Hepatocyte (in vitro differentiated cells): Measurements from ENCODE around the gene MED17. TPM values are rescaled to one million over a fixed set of nuclear protein-coding genes. Genes with fewer than 3 reads are reported as not detected.

Experiments
- DNase-seq: peaks from one replicate; pipeline ENCODE4 v3.0.0-alpha.2; 2016; ENCODE audit warnings: low spot score
- H2AFZ ChIP-seq: fragments of 200-600 bp; sonication (generic); 2 replicates; pipeline ENCODE4 v1.6.0; 2016; ENCODE audit warnings: antibody characterized with exemption, mild to moderate bottlenecking
- H3K27ac ChIP-seq: fragments of 200-600 bp; sonication (generic); 2 replicates; pipeline ENCODE4 v1.5.1; 2016; ENCODE audit warnings: mild to moderate bottlenecking
- H3K27me3 ChIP-seq: fragments of 200-600 bp; sonication (generic); 2 replicates; pipeline ENCODE4 v1.6.1; 2016
- H3K36me3 ChIP-seq: fragments of 200-600 bp; sonication (generic); replicated peaks from 2 replicates; pipeline ENCODE4 v1.5.1; 2016; ENCODE audit warnings: low read depth; ENCODE audit not compliant: insufficient read depth
- H3K4me1 ChIP-seq: fragments of 200-600 bp; sonication (generic); 2 replicates; pipeline ENCODE4 v1.5.1; 2016; ENCODE audit warnings: mild to moderate bottlenecking, moderate library complexity; ENCODE audit not compliant: insufficient read depth
- H3K4me2 ChIP-seq: fragments of 200-600 bp; sonication (generic); 2 replicates; pipeline ENCODE4 v1.6.0; 2016
- H3K4me3 ChIP-seq: fragments of 200-600 bp; sonication (generic); 2 replicates; pipeline ENCODE4 v1.5.1; 2016; ENCODE audit warnings: mild to moderate bottlenecking
- H3K79me2 ChIP-seq: fragments of 200-600 bp; sonication (generic); 2 replicates; pipeline ENCODE4 v1.6.0; 2017; ENCODE audit warnings: mild to moderate bottlenecking
- H3K9me2 ChIP-seq: fragments of 200-600 bp; sonication (generic); replicated peaks from 2 replicates; pipeline ENCODE4 v1.6.0; 2017; ENCODE audit warnings: mild to moderate bottlenecking; ENCODE audit not compliant: insufficient read depth
- H3K9me3 ChIP-seq: fragments of 200-600 bp; sonication (generic); 2 replicates; pipeline ENCODE4 v1.5.1; 2016; ENCODE audit warnings: low read depth, mild to moderate bottlenecking
- H4K20me1 ChIP-seq: fragments of 200-600 bp; sonication (generic); 2 replicates; pipeline ENCODE4 v1.6.0; 2016; ENCODE audit warnings: mild to moderate bottlenecking; ENCODE audit not compliant: insufficient read depth, poor library complexity, severe bottlenecking
- EZH2 ChIP-seq: fragments of 200-600 bp; sonication (generic); IDR thresholded peaks from 2 replicates; pipeline ENCODE4 v1.6.1; 2016; ENCODE audit warnings: antibody characterized with exemption, mild to moderate bottlenecking, borderline replicate concordance
- EZH2phosphoT487 ChIP-seq: fragments of 200-600 bp; sonication (generic); IDR thresholded peaks from one replicate; pipeline ENCODE4 v1.6.1; 2018; ENCODE audit warnings: antibody characterized with exemption, mild to moderate bottlenecking, low read depth, moderate library complexity; ENCODE audit not compliant: unreplicated experiment, severe bottlenecking
- WGBS: methylation state at CpG from one replicate; pipeline ENCODE4 v1.1.6; 2016; ENCODE audit warnings: low lambda C conversion rate; ENCODE audit errors: missing lambda C conversion rate; 5-methylcytosine and 5-hydroxymethylcytosine counted together
- polyA plus RNA-seq: library from polyadenylated mRNA; unstranded; fragments of >200 nt; fragmentation: Nextera tagmentation; extraction: Ambion mirVana; gene quantifications from 2 replicates; pipeline ENCODE4 v1.2.1, GENCODE V29; 2016
- total RNA-seq: library from RNA; depleted of rRNA; stranded (reverse); fragments of >200 nt; gene quantifications from 2 replicates; pipeline ENCODE4 v1.2.3, GENCODE V29; 2014
- TF ChIP-seq, protein P1 (sequence below): fragments of 200-600 bp; sonication (generic); IDR thresholded peaks from 2 replicates; pipeline ENCODE4 v1.5.1; 2016; ENCODE audit warnings: antibody characterized with exemption, mild to moderate bottlenecking; ENCODE audit not compliant: poor library complexity

The MED17 gene
- total and polyA plus RNA-seq, 2 experiments from 2014 or later: 18.3 to 33.7 TPM

GRCh38 chr11:93796441-93797231 is 12.6 kb downstream of the MED17 start:
- no peaks in the 10 kb centered on the region for H3K9me2 ChIP-seq
- no peak overlapping the region for H3K4me3 ChIP-seq
- no peaks in the 10 kb centered on the region for H3K27me3 ChIP-seq
- no peaks in the 10 kb centered on the region for H3K9me3 ChIP-seq
- DNase-seq: no peak
- peaks cover 8% of the 10 kb centered on the region for H3K36me3 ChIP-seq
- WGBS: 88% methylated on average over 6 of the region's 6 CpGs
- TF ChIP-seq, protein P1, sequence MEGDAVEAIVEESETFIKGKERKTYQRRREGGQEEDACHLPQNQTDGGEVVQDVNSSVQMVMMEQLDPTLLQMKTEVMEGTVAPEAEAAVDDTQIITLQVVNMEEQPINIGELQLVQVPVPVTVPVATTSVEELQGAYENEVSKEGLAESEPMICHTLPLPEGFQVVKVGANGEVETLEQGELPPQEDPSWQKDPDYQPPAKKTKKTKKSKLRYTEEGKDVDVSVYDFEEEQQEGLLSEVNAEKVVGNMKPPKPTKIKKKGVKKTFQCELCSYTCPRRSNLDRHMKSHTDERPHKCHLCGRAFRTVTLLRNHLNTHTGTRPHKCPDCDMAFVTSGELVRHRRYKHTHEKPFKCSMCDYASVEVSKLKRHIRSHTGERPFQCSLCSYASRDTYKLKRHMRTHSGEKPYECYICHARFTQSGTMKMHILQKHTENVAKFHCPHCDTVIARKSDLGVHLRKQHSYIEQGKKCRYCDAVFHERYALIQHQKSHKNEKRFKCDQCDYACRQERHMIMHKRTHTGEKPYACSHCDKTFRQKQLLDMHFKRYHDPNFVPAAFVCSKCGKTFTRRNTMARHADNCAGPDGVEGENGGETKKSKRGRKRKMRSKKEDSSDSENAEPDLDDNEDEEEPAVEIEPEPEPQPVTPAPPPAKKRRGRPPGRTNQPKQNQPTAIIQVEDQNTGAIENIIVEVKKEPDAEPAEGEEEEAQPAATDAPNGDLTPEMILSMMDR: no peak
- TF ChIP-seq EZH2phosphoT487: no peak
- no peak for TF ChIP-seq EZH2
- H4K20me1 ChIP-seq: peaks cover 11% of the 10 kb centered on the region
- no peak overlapping the region for H3K4me2 ChIP-seq
- no peak overlapping the region for H2AFZ ChIP-seq
- peaks cover 53% of the 10 kb centered on the region for H3K79me2 ChIP-seq
- H3K27ac ChIP-seq: no peak overlapping the region
- no peaks in the 10 kb centered on the region for H3K4me1 ChIP-seq

GRCh38 chr11:93801366-93801765 is 17.3 kb downstream of the MED17 start:
- TF ChIP-seq, protein P1: no peak
- no peak for TF ChIP-seq EZH2phosphoT487
- TF ChIP-seq EZH2: no peak
- H3K79me2 ChIP-seq: peaks cover 36% of the 10 kb centered on the region
- peaks cover 8% of the 10 kb centered on the region for H3K36me3 ChIP-seq
- no peak overlapping the region for H2AFZ ChIP-seq
- no peaks in the 10 kb centered on the region for H3K4me1 ChIP-seq
- no peaks in the 10 kb centered on the region for H3K27me3 ChIP-seq
- H3K9me3 ChIP-seq: no peaks in the 10 kb centered on the region
- no peaks in the 10 kb centered on the region for H4K20me1 ChIP-seq
- H3K9me2 ChIP-seq: no peaks in the 10 kb centered on the region
- H3K4me2 ChIP-seq: no peak overlapping the region
- no peak for DNase-seq
- WGBS: 88% methylated on average over 2 of the region's 2 CpGs
- no peak overlapping the region for H3K27ac ChIP-seq
- H3K4me3 ChIP-seq: no peak overlapping the region

GRCh38 chr11:93804879-93805278 is 20.8 kb downstream of the MED17 start:
- WGBS: 100% methylated on average over 2 of the region's 2 CpGs
- Histone ChIP-seq H3K79me2 (peaks cover 38% of the 10 kb centered on the region), H3K4me1 (no peaks in the 10 kb centered on the region), H4K20me1 (peaks cover 4% of the 10 kb centered on the region), H3K9me3 (no peaks in the 10 kb centered on the region), H3K4me2 (no peak overlapping the region), H3K27me3 (no peaks in the 10 kb centered on the region), H2AFZ (no peak overlapping the region), H3K36me3 (no peaks in the 10 kb centered on the region), H3K9me2 (no peaks in the 10 kb centered on the region), H3K27ac (no peak overlapping the region), H3K4me3 (no peak overlapping the region)
- DNase-seq: no peak
- no peak for TF ChIP-seq EZH2phosphoT487
- TF ChIP-seq EZH2: no peak
- TF ChIP-seq, protein P1: no peak
